Measurements from ENCODE around the gene ASXL1.
"Not testable (repeated sequence)": the region's sequence is repeated elsewhere in the genome, so short reads cannot be mapped to it uniquely, and the experiment has no call there.

The ASXL1 gene

DNA sequence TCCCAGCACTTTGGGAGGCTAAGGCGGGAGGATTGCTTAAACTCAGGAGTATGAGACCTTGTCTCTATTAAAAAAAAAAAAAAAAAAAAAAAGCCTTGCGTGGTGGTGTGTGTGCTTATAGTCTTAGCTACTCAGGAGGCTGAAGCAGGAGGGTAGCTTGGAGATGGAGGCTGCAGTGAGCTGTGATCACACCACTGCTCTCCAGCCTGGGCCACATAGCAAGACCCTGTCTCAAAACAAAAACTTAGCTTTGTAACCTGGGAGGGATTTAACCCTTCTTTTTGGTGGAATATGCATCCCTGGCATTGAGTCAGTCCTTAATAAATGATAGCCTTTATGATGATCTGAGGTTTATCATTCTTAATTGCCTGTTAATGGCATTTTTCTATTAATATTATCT lies 12.8 kb downstream of the ASXL1 start:
- no peak for DNase-seq (ENCODE audit: low read depth)
- no peak overlapping the region for H3K4me3 ChIP-seq (ENCODE audit: low read depth, low read length)
- TF ChIP-seq, protein P1, sequence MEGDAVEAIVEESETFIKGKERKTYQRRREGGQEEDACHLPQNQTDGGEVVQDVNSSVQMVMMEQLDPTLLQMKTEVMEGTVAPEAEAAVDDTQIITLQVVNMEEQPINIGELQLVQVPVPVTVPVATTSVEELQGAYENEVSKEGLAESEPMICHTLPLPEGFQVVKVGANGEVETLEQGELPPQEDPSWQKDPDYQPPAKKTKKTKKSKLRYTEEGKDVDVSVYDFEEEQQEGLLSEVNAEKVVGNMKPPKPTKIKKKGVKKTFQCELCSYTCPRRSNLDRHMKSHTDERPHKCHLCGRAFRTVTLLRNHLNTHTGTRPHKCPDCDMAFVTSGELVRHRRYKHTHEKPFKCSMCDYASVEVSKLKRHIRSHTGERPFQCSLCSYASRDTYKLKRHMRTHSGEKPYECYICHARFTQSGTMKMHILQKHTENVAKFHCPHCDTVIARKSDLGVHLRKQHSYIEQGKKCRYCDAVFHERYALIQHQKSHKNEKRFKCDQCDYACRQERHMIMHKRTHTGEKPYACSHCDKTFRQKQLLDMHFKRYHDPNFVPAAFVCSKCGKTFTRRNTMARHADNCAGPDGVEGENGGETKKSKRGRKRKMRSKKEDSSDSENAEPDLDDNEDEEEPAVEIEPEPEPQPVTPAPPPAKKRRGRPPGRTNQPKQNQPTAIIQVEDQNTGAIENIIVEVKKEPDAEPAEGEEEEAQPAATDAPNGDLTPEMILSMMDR (IDR thresholded peaks at IDR 0.05; ENCODE audit: low read depth, low read length, missing control alignments), result no peak

DNA sequence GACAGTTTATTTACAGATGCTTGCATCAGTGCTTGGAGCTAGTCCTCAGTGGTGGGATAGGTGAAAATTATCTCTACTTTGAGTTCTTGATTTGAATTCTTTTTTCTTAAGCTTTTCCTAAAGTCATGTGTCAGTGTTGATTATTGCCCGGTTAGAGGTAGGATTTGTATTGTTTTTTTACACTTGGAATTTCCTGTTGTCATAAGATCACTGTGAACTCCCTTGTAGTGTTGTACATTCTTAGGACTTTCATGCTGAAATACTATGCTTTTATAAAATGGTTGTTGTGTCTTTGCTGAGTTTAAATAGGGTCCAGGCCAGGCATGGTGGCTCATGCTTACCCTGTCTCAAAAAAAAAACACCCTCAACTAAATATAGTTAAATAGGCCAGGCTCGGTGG lies 20.3 kb downstream of the ASXL1 start:
- TF ChIP-seq, protein P1 (IDR thresholded peaks at IDR 0.05; ENCODE audit: low read depth, low read length, missing control alignments), result no peak
- H3K4me3 ChIP-seq (ENCODE audit: low read depth, low read length), result no peak overlapping the region
- DNase-seq (ENCODE audit: low read depth), result no peak

DNA sequence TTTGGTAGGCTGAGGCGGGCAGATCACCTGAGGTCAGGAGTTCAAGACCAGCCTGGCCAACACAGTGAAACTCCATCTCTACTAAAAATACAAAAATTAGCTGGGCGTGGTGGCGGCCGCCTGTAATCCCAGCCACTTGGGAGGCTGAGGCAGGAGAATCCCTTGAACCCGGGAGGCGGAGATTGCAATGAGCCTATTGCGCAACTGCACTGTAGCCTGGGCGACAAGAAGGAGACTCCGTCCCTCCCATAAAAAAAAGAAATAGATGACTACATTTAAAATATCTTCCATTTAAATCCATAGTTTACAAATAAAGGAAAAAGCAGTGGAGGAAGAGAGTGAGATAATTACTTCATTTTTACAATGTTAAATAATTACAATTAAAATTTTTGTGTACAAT lies 21.9 kb downstream of the ASXL1 start:
- H3K4me3 ChIP-seq (ENCODE audit: low read depth, low read length); DNase-seq (ENCODE audit: low read depth): not testable (repeated sequence)

DNA sequence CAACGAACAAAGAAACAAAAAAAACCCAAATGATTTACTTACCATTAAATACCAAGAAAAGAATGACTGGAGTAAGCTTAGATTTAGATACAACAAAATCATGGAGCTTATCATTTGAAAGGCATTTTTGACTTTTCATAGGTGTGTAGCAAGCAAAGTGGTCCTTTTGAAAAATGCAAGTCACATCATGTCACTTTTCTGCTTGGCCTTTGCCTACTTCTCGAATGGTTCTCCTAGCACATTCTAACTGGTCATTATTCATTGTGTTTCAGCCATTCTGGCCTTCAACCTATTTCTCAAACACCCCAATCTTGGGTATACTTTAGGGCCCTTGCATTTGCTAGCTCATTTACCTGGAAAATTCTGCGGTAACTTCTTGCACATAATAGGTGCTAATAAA lies 22.6 kb downstream of the ASXL1 start:
- DNase-seq (ENCODE audit: low read depth), result no peak
- TF ChIP-seq, protein P1 (IDR thresholded peaks at IDR 0.05; ENCODE audit: low read depth, low read length, missing control alignments), result no peak
- no peak overlapping the region for H3K4me3 ChIP-seq (ENCODE audit: low read depth, low read length)

DNA sequence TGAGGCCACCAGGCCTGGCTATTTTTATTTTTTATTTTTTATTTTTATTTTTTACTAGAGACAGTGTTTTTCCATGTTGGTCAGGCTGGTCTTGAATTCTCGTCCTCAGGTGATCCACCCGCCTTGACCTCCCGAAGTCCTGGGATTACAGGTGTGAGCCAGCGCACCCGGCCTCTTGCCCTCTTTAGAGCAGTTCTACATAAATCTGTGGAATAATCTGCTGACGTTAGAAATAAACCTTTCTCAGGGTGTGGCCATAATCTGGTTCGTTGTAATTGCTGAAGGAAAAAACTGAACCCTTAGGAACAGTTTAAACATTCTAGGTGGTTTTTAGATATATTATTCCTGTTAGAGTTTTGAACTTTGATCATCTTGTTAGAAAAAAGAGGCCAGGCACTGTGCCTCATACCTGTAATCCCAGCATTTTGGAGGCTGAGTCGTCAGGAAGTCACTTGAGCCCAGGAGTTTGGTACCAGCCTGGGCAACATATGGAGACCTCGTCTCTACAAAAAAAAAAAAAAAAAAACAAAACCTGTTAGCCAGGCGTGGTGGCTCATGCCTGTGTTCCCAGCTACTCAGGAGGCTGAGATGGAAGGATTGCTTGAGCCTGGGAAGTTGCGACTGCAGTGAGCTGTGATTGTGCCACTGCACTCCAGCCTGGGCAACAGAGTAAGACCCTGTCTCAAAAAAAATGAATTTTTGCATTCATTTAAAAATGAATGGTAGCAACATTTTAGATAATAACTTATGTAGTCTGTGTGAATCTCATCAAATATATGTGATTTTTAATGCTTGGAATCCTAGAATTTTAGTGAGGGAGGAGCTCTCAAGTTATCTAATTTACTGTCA lies 24.2 kb downstream of the ASXL1 start:
- no peak overlapping the region for H3K4me3 ChIP-seq (ENCODE audit: low read depth, low read length)
- no peak for DNase-seq (ENCODE audit: low read depth)
- TF ChIP-seq, protein P1 (IDR thresholded peaks at IDR 0.05; ENCODE audit: low read depth, low read length, missing control alignments), result no peak

DNA sequence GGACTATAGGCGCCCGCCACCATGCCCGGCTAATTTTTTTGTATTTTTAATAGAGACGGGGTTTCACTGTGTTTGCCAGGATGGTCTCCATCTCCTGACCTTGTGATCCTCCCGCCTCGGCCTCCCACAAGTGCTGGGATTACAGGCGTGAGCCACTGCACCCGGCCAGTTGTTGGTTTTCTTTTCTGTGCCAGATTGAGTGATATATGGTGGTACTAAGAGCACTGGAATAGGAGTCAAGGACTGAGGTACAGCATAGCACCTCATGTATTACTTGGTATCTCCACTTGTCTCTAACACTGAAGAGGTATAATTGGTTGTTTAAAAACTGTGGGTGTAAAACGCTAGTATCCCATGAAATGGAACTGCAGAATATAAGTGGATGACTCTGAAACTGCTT lies 25.3 kb downstream of the ASXL1 start:
- DNase-seq (ENCODE audit: low read depth); H3K4me3 ChIP-seq (ENCODE audit: low read depth, low read length): not testable (repeated sequence)

DNA sequence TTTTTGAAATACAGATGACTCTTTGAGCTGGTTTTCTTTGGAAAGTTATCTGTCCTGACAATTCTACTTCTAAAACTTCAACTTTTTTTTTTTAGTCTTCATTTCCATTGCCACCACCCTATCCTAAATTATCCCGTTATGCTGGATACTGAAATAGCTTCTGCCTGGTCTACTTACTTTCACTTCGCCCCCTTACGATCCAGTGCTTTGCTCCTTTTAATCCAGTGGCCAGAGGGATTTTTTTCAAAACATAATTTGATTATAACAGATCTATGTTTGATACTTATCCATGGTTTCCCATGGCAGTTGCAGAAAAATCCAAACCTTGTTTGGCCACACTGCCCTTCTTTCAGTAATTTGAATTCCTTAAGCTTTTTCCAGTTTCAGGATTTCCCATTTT lies 27.4 kb downstream of the ASXL1 start:
- TF ChIP-seq, protein P1 (IDR thresholded peaks at IDR 0.05; ENCODE audit: low read depth, low read length, missing control alignments), result no peak
- no peak for DNase-seq (ENCODE audit: low read depth)
- no peak overlapping the region for H3K4me3 ChIP-seq (ENCODE audit: low read depth, low read length)

DNA sequence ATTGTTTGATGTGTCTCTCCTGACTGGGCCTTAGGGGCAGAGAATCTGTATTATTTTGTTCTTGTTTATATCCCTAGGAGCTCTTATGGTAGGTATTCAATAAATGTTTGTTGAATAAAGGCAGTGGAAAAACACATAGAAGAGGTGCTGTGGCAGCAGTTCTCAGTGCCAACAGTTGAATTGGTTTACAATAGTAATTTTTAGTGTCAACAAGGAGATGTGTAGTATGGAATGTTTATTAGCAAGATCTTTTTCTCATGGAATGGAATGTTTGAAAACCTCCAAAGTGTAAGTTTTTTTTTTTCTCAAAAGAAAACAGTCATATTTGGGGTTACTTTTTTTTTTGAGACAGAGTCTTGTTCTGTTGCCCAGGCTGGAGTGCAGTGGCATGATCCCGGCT lies 28.0 kb downstream of the ASXL1 start:
- no peak for DNase-seq (ENCODE audit: low read depth)
- H3K4me3 ChIP-seq (ENCODE audit: low read depth, low read length), result no peak overlapping the region
- TF ChIP-seq, protein P1 (IDR thresholded peaks at IDR 0.05; ENCODE audit: low read depth, low read length, missing control alignments), result no peak
